ENCODE data around the gene DTNA. TPM values are rescaled to one million over a fixed set of nuclear protein-coding genes. Genes with fewer than 3 reads are reported as not detected.

The DTNA gene
- total and polyA plus RNA-seq, 12 donors = 6.3 to 43.9 (median 22.3) TPM

DNA sequence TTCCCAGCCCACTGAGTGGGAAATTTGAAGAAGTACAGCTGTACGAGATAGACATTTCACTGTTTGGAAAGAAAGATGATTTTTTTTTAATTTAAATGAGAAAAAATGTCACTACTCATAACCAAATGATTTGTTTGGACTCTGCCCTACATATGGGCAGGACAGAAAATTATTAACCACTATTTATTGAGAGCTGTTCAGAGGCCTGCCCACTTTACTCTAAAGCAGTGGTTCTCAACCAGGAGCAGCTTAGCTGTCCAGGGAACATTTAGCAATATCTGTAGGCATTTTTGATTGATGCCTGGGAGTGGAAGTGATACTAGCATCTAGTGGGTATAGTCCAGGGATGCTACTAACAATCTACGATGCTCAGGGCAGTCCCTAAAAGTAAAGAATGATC, 13.4 kb upstream of the DTNA start:
- TF ChIP-seq POLR2A (IDR thresholded peaks at IDR 0.05) = no peak
- TF ChIP-seq, protein P1, sequence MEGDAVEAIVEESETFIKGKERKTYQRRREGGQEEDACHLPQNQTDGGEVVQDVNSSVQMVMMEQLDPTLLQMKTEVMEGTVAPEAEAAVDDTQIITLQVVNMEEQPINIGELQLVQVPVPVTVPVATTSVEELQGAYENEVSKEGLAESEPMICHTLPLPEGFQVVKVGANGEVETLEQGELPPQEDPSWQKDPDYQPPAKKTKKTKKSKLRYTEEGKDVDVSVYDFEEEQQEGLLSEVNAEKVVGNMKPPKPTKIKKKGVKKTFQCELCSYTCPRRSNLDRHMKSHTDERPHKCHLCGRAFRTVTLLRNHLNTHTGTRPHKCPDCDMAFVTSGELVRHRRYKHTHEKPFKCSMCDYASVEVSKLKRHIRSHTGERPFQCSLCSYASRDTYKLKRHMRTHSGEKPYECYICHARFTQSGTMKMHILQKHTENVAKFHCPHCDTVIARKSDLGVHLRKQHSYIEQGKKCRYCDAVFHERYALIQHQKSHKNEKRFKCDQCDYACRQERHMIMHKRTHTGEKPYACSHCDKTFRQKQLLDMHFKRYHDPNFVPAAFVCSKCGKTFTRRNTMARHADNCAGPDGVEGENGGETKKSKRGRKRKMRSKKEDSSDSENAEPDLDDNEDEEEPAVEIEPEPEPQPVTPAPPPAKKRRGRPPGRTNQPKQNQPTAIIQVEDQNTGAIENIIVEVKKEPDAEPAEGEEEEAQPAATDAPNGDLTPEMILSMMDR (IDR thresholded peaks at IDR 0.05) = no peak
- Histone ChIP-seq H3K9me3 (replicated peaks in 1 of 3) (no peaks in the 10 kb centered on the region), H3K27ac (no peak overlapping the region), H3K4me1 (replicated peaks in 1 of 2) (no peaks in the 10 kb centered on the region), H3K36me3 (replicated peaks in 1 of 2) (no peaks in the 10 kb centered on the region), H3K4me3 (no peak overlapping the region), H3K27me3 (no peaks in the 10 kb centered on the region)
- no peak for DNase-seq
- WGBS, 4 donors = 93 to 98% (median 94%) methylated on average over 2 of the region's 2 CpGs
- intact Hi-C loops (cut with DNase I) = no loop called here

- no peaks in the 10 kb centered on the region for H3K9me3 ChIP-seq (replicated peaks in 1 of 3)
- no peaks in the 10 kb centered on the region for H3K36me3 ChIP-seq (replicated peaks in 1 of 2)
- intact Hi-C loops (cut with DNase I) = no loop called here
- H3K27ac ChIP-seq = no peak overlapping the region
- no peaks in the 10 kb centered on the region for H3K27me3 ChIP-seq
- no peak for TF ChIP-seq POLR2A (IDR thresholded peaks at IDR 0.05)
- TF ChIP-seq, protein P1 (IDR thresholded peaks at IDR 0.05) = no peak
- WGBS, 4 donors = 67 to 95% (median 82%) methylated on average over 1 of the region's 1 CpG
- no peak for DNase-seq
- no peak overlapping the region for H3K4me3 ChIP-seq
- H3K4me1 ChIP-seq (replicated peaks in 1 of 2) = no peaks in the 10 kb centered on the region
These were observed 12.9 kb upstream of the DTNA start for GRCh38 chr18:34697233-34697632.

DNA sequence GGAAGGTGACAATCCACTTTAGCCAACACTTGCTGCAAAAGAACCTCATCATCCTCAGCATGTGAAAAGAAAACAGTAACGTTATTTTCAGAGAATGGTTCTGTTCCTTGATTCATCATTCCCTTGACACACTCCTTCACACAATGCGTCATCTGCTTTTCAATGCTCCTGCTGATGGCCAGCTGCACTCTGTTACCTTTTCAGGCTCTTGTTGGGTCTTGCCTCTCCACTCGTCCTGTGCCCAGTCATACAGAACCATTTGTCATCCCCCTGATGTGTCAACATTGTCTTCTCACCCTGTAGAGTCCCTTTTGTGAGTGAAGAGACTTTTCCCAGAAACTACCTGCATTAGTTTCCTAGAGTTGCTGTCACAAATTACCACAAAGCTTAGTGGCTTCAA, 12.2 kb upstream of the DTNA start:
- Histone ChIP-seq H3K27me3 (no peaks in the 10 kb centered on the region), H3K9me3 (replicated peaks in 1 of 3) (no peaks in the 10 kb centered on the region), H3K36me3 (replicated peaks in 1 of 2) (no peaks in the 10 kb centered on the region), H3K4me1 (replicated peaks in 1 of 2) (no peaks in the 10 kb centered on the region), H3K27ac (no peak overlapping the region), H3K4me3 (no peak overlapping the region)
- 73 to 77% (median 74%) methylated on average over 3 of the region's 3 CpGs for WGBS, 4 donors
- intact Hi-C loops (cut with DNase I) = no loop called here
- TF ChIP-seq, protein P1 (IDR thresholded peaks at IDR 0.05) = no peak
- TF ChIP-seq POLR2A (IDR thresholded peaks at IDR 0.05) = no peak
- DNase-seq = no peak

- Histone ChIP-seq H3K4me3 (no peak overlapping the region), H3K36me3 (replicated peaks in 1 of 2) (no peaks in the 10 kb centered on the region), H3K27me3 (no peaks in the 10 kb centered on the region), H3K4me1 (replicated peaks in 1 of 2) (peaks cover 0 to under 1% of the 10 kb centered on the region in 2 donors), H3K9me3 (replicated peaks in 1 of 3) (no peaks in the 10 kb centered on the region), H3K27ac (no peak overlapping the region)
- DNase-seq = no peak
- TF ChIP-seq, protein P1 (IDR thresholded peaks at IDR 0.05) = no peak
- no peak for TF ChIP-seq POLR2A (IDR thresholded peaks at IDR 0.05)
- WGBS, 4 donors = 80 to 90% (median 90%) methylated on average over 3 of the region's 3 CpGs
- intact Hi-C loops (cut with DNase I) = no loop called here
These were observed 8.2 kb upstream of the DTNA start for GRCh38 chr18:34701911-34702310.

Measured in adrenal gland (tissue), 12 donors.